EH (cell line): Measurements from ENCODE around the gene CCL25.
"Not testable (repeated sequence)": the region's sequence is repeated elsewhere in the genome, so short reads cannot be mapped to it uniquely, and the experiment has no call there.

ENCODE experiments used
- DNase-seq: peaks from one replicate; pipeline ENCODE4 v3.0.0-alpha.2; 2015; ENCODE audit warnings: low read depth

Gene CCL25

DNA sequence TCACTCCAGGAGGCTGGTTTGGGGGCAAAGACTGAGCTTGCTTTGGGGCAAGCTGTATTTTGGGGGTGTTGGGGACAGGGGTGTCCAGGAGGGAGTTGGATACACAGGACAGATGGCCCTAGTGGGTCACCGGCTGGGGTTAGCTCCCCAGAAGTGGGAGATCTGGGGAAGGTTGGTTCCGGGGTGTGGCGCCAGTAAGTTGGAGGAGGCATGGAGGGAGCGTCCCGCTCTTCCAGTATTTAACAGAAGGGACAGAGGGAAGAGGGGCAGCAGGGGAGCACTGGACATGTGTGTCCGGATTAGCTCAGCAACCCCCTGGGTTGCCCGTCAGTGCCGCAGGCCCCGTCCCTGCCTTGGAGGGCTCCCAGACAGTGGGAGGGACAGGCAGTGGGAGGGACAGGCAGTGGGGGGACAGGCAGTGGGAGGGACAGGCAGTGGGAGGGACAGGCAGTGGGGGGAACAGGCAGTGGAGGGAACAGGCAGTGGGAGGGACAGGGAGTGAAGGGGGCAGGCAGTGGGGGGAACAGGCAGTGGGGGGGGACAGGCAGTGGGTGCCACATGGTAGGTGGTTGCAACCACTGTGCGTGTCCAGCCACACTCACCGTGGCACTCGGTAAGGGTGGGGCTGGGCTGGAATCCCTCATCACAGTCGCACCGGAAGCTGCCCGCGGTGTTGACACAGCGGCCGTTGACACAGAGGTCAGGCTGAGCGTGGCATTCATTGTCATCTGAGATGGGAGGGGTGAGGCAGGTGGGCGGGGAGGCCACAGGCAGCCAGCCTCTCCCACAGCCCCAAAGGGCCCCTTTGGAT is 33.2 kb downstream of the CCL25 start:
- DNase-seq: no peak

DNA sequence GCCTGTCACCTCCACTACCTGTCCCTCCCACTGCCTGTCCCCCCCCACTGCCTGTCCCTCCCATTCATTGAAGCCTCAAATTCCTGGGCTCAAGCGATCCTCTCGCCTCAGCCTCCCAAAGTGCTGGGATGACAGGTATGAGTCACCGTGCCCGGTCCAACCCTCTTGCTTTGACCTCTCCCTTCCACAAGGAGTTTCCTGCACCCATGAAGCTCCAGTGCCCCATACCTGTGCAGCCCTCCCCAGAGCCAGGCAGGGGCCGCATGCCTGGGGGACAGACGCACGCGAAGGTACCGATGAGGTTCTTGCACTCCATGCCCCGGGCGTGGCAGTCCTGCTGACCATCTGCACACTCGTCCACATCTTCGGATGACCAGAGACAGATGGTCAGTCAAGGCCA is 34.3 kb downstream of the CCL25 start:
- no peak for DNase-seq

DNA sequence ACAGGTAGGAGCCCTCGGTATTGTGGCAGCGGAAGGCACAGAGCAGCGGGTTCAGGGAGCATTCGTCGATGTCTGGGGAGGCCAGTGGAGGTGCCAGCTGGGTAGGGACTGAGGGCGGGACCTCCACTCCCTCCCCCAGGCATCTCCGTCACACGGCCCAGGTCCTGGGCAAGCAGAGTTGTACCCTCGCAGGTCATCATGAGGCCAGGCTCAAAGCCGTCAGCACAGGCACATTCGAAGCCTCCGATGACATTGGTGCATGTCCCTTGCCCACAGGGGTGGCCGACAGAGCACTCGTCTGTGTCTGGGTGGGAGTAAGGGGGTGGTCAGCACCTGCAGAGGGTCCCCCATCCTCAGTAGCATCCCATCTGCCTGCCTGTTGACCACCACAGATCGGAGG is 35.3 kb downstream of the CCL25 start:
- no peak for DNase-seq

DNA sequence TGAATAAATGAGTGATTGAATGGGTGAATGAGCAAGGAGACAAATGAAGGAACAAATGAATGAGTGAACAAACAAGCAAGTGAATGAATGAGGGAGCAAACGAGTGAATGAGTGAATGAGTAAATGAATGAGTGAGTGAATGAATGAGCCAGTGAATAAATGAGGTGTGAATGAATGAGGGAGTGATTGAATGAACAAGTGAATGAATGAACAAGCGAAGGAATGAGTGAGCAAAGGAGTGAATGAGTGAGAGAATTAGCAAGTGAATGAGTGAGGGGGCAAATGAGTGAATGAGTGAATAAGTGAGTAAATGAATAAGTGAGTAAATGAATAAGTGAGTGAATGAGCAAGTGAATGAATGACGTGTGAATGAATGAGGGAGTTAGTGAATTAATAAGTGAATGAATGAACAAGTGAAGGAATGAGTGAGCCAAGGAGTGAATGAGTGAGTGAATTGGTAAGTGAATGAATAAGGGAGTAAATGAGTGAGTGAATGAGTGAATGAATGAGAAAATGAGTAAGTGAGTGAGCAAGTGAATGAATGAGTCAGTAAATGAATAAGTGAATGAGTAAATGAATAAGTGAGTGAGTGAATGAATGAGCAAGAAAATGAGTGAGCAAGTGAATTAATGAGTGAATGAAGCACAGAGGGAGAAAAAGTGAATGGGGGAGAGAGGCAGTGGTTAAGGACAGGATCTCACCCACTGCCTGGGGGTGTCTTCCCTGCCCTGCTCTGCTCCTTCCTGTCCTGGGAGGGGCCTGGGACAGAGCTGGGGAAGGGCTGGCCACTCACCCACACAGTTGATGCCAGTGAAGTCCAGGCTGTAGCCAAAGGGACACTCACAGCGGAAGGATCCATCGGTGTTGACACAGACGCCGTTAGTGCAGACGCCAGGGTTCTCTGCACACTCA is 36.4 kb downstream of the CCL25 start:
- DNase-seq: no peak

DNA sequence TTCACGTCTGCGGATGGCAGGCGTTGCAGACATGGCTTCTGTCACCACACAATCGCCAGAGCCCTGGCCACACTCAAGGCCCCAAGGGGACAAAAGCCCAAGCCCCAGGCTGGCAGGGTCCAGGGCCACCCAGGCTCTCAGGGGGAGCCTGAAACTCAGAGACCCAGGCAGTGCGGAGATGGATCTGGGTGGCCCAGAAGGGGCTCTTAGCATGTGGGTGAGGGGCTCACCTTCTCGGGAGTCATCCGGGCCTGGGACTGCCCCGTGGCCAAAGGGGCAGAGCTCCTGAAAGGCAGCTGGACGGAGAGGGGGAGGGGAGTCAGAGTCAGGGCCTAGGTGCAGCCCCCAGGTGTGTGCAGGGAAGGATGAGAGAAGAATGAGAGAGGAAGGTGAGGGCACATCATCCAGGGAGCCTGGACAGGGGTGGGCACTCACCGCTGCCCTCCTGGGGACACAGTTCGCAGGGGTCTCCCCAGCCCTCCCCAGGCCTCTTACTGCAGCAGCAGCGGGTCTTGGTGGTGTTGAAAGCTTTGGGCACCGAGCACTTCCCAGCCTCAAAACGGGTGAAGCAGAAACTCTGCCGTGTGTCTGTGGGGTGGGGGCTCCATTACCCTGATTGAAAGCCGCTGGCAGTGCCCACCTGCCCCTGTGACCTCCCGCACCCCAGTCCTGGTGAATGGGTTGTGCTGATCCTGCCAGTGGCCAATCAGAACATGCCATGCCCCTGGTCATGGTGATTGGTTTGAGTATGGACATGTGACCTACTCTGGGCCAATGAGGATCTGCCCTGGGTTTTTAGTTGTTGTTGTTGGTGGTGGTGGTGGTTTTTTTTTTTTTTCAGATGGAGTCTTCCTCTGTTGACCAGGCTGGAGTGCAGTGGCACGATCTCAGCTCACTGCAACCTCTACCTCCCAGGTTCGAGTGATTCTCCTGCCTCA is 37.4 kb downstream of the CCL25 start:
- no peak for DNase-seq

DNA sequence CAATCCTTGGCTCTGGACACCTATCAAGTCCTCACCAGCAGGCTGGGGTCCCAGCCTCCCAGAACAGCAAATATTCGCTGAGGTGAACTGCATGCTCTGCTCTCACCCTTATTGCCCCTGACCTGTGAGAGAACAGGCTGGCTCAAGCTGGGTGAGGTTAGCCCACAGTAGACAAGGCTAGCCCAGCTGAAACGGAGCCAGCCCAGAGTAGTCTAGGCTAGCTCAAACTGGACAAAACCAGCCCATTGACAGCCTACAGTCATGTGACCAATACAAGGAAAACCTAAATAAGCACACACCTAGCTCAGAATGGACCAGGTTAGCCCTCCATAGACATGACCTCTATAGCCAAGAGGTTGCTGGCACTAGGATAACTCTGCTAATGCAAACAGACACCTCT is 38.4 kb downstream of the CCL25 start:
- DNase-seq: no peak

DNA sequence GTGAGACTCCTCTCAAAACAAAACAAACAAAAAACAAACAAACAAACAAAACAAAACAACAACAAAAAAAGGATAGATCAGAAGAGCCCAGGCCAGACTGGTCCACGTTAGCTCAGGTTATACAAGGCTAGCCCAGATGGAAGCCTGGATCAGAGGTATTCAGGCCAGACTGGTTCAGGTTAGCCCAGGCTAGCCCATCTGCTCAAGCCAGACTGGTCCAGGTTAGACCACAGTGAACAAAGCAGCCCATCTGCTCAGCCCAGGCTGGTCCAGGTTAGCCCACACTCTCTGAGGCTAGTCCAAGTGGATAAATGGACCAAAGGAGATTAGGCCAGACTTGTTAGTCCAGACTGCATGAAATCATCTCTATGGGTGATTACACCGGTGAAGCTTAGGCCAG is 41.2 kb downstream of the CCL25 start:
- no peak for DNase-seq

DNA sequence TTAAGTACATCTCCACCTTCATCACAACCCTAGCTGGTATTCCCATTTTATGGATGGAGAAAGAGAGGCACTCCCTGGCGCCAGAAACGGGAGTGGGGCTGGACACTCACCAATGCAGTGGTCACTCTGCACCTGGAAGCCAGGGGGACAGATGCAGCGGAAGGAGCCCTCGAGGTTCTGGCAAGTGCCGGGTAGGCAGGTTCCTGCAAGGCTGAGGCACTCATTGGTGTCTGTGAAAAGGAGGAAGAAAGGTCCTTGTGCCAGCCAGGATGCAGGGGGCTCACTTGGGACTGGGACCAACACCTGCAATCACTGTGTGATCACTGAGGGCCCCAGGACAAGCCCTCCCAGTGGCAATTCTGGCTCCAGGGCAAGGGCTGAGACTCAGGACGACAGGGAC is 41.8 kb downstream of the CCL25 start:
- DNase-seq: no peak

DNA sequence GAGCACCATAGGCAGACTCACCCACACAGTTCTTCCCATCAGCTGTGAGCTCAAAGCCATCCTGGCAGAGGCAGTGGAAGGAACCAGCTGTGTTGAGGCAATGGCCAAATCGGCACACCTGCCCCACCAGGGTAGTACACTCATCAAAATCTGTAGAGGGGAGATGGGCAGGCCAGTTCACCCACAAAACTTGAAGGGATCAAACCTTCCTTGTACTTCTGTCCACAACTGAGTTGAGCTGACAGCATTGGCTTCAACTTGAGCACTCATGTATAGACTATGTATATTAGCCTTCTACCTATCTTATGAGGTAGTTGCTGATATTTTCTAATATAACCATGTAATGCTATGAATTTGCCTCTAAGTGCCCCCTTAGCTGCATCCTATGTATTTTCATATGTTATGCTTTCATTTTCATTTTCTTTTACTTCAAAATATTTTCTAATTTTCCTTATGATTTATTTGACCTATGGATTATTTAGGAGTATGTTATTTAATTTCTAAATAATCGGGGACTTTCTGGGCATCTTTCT is 42.9 kb downstream of the CCL25 start:
- no peak for DNase-seq

DNA sequence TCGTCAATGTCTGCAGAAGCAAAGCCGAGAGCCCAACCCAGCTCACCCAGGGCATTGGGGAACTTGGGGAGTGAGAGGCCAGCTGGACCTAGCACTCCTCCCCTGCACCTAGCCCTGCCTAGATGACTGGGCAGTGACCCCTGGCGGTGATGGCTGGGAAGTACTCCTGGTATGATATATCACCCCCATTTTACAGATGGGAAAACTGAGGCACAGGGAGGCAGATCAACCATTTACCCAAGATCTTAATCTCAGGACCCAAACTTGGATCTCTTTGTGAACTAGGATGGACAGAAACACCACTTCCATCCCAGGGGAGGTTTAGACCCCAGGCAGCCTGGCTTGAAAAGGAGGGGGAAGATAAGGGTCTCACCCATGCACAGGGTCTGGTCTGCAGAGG is 43.5 kb downstream of the CCL25 start:
- DNase-seq: no peak

DNA sequence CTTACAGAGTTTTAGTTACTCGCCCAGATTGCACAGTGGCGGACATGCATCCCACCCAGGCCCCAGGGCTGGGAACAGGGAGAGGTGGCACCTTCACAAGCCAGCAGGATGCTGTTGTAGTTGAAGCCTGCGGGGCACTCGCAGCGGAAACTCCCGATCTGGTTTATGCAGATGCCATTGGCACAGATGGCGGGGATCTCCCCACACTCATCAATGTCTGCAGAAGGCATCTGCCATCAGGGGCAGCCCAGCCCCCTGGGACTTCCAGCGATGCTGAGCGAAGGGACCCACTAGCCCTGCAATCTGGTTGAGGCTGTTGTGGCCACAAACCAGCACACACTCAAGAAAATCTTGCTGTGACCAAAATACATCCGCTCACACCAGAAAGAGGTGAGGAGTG is 44.6 kb downstream of the CCL25 start:
- no peak for DNase-seq

DNA sequence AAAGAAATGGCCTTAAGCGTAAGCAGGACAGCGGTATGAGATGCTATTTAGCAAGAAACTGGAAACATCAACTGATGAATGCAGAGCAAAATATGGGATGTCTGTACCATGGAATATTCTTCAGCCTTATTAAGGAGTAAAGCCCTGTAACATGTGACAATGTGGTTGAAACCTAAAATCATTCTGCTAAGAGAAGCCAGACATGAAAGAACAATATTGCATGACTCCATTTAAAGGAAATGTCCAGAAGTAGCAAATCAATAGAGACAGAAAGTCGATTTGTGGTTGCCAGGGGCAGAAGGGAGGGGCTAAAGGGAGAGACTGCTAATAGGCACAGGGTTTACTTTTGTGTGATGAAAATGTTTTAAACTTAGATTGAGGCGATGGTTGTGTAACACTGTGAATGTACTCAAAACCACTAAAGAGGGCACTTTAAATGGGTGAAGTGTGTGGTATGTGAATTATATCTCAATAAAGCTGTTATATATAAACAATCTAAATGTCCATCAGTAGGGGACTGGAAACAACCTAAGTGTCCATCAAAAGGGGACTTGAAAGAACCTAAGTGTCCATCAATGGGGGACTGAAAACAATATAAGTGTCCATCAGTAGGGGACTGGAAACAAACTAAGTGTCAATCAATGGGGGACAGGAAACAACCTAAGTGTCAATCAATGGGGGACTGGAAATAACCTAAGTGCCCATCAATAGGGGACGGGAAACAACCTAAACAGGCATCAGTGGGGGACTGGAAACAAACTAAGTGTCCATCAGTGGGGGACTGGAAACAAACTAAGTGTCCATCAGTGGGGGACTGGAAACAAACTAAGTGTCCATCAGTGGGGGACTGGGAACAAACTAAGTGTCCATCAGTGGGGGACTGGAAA is 45.4 kb downstream of the CCL25 start:
- no peak for DNase-seq

DNA sequence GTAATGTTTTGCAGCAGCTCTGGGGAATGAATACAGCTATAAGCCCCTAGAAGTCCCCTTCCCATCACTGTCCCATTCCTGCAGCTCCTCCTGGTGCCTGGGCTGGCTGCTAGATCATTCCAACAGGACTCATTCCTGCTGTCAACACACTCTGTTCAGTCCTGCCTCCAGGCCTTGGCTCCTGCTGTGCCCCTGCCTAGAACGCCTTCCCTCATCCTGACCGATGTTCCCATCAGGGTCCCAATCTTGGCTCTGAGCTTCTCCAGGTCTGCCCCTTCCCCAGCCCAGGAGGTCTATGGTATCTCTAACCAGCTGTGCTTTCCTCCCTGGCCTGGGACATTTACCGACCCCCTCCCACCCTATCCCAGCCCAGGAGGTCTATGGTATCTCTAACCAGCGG is 48.8 kb downstream of the CCL25 start:
- no peak for DNase-seq

DNA sequence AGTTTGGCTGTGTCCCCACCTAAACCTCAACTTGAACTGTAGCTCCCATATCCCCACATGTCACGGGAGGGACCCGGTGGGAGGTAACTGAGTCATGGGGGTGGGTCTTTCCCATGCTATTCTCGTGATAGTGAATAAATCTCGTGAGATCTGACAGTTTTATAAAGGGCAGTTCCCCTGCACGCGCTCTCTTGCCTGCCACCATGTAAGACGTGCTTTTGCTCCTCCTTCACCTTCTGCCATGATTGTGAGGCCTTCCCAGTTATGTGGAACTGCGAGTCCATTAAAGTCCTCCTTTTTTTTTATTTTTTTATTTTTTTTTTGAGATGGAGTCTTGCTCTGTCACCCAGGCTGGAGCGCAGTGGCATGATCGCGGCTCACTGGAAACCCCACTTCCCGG is 49.4 kb downstream of the CCL25 start:
- DNase-seq: not testable (repeated sequence)

DNA sequence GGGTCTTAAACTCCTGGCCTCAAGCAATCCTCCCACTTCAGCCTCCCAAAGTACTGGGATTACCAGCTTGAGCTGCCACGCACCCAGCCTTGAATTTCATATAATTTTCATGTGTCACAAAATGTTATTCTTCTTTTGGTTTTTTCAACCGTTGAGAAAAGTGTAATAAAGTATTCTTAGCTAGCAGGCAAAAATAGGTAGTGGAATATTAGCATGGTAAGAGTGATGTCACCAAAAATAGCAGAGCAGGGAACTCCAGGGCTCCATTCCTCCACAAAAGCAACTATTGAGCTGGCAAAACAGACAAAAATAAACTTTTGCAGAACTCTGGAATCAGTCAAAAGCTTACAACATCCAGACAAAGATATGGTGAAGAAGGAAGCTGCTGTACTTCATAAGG is 52.9 kb downstream of the CCL25 start:
- no peak for DNase-seq

DNA sequence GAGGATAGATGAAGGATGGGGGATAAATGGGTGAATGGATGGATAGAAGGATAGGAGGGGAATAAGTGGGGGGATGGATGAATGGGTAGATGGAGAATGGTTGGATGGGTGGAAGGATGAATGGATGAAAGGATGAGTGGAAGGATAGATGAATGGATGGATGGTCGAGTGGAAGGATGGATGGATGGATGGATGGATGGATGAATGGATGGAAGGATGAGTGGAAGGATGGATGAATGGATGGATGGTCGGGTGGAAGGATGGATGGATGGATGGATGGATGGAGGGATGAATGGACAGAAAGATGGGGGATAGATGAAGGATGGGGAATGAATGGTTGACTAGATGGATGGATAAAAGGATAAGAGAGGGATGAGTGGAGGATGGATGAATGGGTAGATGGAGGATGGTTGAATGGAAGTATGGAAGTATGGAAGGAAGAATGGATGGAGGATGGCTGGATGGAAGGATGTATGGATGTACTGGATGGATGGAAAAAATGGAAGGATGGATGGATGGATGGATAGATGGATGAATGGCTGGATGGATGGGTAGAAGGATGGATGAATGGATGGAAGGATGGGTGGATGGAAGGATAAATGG is 54.8 kb downstream of the CCL25 start:
- no peak for DNase-seq

DNA sequence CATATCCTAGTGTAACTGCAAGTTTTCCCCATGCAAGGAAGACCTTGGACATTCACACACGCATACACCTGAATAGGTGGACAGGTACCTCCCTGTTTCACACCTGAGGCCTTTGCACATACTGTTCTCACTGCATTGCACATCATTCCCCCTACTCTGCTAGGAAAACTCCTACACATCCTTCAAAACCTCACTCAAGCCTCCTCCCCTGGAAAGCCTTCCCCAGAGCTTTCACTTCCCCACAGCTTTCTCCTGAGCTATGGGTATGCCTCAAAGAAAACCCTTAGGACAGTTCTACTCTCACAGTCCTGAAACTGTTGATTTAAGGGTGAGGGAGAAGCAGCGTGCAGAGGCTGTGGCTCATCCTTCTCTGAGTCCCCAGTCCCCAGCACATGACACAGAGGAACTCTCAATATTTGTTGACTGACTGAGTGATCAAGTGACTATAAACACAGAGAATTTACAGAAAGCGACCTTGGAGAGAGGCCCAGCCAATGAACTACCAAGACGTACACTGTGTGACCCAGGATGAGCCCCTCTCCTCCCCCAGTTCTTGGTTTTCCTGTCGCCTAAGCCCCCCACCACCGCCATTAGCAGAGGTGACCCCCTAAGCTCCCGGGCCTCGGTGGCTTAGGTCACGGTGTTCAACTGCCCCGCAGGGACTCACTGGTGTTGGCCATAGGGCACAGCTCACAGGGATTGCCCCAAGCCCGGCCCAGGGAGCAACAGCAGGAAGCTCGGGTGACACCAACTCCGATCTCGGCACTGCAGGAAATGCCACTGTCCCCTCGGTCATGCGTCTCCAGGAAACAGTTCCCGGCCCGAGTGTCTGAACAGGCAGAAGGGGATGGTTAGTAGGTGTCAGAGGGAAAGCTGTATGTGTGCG is 56.2 kb downstream of the CCL25 start:
- no peak for DNase-seq

DNA sequence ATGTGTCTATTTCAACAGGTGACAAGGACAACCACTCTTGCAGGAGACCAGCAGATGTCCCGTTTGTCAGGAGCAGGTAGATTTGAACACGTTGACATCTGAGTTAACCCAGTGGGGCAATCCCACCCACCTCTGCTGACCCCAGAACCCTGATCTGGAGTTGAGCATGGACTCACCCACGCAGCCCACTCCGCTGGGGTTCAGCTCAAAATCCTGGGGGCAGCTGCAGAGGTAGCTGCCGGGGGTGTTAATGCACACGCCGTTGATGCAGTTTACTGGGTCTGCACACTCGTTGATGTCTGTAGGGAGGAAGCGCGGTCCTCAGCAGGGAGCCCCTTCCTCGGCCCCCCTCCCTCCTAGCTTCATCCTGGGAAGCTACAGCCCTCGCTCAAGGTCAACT is 56.9 kb downstream of the CCL25 start:
- DNase-seq: no peak

DNA sequence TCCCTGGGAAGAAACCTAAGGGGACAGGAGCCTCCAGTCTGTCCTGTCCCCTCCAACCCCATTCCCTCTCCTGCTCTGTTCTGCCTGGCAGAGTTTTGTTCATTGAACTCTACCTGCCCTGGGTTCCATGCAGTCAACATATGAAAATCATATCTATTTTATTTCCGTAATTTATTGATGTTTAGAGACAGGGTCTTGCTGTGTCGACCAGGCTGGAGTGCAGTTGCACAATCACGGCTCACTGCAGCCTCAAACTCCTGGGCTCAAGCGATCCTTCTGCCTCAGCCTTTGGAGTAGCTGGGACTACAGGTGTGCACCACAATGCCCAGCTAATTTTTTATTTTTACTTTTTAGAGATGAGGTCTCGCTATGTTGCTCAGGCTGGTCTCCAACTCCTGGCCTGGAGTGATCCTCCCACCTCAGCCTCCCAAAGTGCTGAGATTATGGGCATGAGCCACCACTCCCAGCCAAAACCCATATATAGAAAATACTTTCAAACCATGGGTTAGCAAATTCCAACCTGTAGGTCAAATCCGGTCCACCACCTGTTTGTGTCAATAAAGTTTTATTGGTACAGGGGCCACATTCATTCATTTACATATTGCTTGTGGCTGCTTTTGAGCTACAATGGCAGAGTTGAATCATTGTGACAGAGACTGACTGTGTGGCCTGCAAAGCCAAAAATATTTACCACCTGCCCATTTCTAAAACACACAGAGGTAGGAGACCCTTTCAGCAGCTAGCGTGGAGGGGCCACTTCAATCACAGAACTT is 57.5 kb downstream of the CCL25 start:
- no peak for DNase-seq
